ENCODE measurements around the gene IP6K3.

Gene IP6K3

GRCh38 chr6:33740204-33740608 is 6.5 kb downstream of the IP6K3 start:
- no peak for DNase-seq (ENCODE audit: low spot score)

DNA sequence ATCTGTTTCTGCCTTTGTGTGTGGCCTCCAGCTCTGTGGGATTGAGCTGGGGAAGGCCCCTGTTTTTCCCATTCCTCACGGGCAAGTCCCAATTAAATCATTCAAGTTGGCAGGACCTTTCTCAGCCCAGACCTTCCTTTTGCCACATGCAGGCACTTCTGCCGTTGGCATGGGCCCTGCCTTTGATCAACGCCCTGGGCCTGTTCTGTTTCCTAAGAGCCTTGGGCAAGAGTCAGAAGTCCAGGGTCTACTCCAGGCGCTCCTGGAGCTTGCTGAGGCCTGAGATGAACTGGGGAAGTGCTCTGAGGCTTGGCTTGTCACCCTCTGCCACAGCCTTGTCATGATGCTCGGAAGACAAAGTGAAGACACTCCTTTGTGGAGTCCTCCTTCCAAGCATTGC is 7.1 kb downstream of the IP6K3 start:
- DNase-seq (ENCODE audit: low spot score), result no peak

- no peak for DNase-seq (ENCODE audit: low spot score)
These were observed 7.8 kb downstream of the IP6K3 start for GRCh38 chr6:33738879-33739278.

- DNase-seq (ENCODE audit: low spot score), result no peak
These were observed 8.6 kb downstream of the IP6K3 start for GRCh38 chr6:33738153-33738552.

- DNase-seq (ENCODE audit: low spot score), result no peak
These were observed 9.3 kb downstream of the IP6K3 start for GRCh38 chr6:33737267-33738026.

GRCh38 chr6:33735216-33735615 is 11.5 kb downstream of the IP6K3 start:
- no peak for DNase-seq (ENCODE audit: low spot score)

DNA sequence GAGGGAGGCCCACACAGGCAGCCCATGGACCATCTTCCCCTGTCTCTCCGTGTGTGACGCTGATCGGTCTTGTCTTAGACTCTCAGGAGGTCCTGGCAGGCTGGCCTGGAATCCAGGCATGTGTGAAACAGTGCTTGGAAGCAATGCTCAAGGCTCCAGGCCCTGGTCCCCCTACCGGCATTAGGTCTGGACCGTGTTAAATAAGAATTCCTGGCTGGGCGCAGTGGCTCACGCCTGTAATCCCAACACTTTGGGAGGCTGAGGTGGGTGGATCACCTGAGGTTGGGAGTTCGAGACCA is 13.0 kb downstream of the IP6K3 start:
- no peak for DNase-seq (ENCODE audit: low spot score)

DNA sequence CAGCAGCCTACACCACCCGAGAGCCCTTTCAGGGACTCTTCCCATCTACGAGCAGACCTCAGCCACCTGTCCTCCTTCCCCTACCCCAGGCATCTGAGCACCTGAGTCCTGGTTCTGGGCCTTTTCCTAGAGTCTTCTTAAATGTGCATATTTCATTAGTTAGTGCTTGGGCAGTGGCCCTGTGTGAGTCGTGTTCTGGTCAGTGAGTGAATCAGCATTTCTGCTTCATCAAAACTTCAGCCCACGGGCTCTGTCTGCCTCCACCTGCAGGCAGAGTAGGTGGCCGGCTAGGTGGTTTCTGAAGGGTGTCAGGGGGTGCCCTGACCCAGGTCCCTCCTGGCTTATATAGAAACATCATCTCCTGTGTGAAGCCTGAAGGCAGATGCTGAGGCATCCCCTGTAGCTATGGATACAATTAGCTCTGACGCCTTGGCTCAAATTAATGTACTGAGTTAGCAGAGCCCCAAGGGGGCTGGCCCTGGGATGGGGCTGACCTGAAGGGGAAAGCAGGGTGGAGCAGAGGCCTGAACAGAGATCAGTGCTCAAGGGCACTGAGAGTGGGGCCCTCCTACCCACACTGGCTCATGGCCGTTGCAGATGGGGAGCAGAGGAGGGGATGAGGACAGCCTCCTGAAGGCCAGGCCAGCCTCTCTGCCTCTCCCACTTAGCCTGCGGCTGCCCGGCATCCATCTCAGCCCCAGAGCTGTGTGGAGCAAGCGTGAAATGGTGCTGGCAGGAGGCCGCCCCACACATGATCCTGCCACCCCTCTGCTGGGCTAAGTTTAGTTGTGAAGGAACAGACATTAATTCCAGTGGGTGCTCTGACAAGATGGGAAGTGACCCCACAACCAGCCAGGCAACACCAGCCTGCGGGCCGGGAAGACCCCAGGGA is 13.6 kb downstream of the IP6K3 start:
- no peak for DNase-seq (ENCODE audit: low spot score)

GRCh38 chr6:33732385-33732784 is 14.3 kb downstream of the IP6K3 start:
- DNase-seq (ENCODE audit: low spot score), result no peak

- no peak for DNase-seq (ENCODE audit: low spot score)
These were observed 14.9 kb downstream of the IP6K3 start for GRCh38 chr6:33731751-33732282.

GRCh38 chr6:33731035-33731434 is 15.7 kb downstream of the IP6K3 start:
- no peak for DNase-seq (ENCODE audit: low spot score)

- no peak for DNase-seq (ENCODE audit: low spot score)
These were observed 16.1 kb downstream of the IP6K3 start for GRCh38 chr6:33730611-33731010.

- DNase-seq (ENCODE audit: low spot score), result no peak
These were observed 17.6 kb downstream of the IP6K3 start for GRCh38 chr6:33729059-33729458.

DNA sequence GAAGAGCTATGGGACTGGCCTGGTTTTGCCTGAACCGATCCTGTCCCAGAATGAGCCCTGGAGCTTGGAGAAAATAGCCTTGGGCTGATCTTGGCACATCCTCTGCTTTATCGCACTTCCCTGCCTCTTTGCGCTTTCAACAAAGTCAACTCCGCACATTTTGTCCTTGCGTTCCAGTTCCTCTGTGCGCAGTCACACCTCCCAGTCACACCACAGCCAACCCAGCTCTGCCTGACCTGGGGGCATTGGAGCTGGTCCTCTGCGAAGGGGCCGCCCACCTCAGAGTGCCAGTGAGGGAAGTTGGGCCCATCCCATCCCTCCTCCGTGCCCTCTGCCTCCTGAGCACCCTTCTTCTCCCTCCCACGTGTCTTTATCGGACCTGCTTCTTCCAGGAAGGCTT is 18.3 kb downstream of the IP6K3 start:
- DNase-seq (ENCODE audit: low spot score), result no peak

- no peak for DNase-seq (ENCODE audit: low spot score)
These were observed 18.8 kb downstream of the IP6K3 start for GRCh38 chr6:33727932-33728331.

- no peak for DNase-seq (ENCODE audit: low spot score)
These were observed 19.6 kb downstream of the IP6K3 start for GRCh38 chr6:33727126-33727525.

- DNase-seq (ENCODE audit: low spot score), result no peak
These were observed 20.0 kb downstream of the IP6K3 start for GRCh38 chr6:33726696-33727095.

DNA sequence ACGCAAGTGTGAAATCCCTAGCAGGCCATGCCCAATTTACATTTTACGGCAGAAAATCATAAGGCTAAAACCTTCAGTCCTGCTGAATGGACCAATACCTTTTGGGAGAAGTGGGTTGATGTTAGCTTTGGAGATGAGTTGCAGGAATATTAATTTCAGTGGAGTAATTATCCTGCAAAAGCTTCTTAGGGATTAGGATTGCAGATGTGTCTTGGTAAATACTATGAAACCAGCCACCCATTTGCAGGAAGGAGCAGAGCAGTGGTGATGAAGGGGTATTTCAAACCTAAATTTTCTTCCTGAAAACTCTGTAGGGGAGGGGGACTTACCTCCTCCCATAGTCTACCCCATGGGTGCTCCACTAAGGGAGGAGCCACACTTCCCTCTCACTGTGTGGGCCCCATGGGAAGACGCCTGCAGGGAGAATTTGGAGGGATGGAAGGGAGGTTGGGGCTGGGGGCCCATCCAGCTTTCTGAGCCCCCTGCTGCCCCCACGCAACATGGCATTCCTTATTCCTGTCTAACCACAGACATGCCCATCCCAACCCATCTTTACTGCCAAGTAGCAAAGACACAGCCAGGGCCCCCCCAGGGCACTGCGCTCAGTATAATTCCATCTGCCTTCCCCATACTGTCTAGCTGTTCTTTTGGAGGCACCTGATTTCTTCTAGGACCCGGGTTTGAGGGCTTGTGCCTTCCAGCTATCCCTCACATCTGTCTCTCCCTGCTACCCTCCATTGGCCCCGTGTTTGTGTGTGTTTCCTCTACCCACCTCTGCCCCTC is 20.6 kb downstream of the IP6K3 start:
- DNase-seq (ENCODE audit: low spot score), result no peak

DNA sequence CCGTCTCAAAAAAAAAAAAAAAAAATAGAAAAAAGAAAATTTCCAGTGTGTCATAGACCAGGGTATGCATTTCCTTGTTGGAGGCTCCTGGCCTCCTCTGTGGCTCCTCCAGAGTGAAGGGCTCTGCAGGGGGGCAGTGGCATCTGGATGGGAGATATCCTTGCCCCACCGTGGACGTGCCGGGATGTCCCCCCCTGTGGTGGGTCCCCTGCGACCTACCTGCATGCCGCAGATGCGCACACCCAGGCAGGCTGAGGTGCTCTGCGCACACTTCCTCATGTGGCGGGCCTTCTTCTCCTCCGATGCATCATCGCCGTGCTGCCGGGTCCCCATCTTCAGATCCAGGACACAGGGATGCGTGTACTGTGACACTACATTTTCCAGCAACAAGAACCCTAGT is 21.5 kb downstream of the IP6K3 start:
- no peak for DNase-seq (ENCODE audit: low spot score)

DNA sequence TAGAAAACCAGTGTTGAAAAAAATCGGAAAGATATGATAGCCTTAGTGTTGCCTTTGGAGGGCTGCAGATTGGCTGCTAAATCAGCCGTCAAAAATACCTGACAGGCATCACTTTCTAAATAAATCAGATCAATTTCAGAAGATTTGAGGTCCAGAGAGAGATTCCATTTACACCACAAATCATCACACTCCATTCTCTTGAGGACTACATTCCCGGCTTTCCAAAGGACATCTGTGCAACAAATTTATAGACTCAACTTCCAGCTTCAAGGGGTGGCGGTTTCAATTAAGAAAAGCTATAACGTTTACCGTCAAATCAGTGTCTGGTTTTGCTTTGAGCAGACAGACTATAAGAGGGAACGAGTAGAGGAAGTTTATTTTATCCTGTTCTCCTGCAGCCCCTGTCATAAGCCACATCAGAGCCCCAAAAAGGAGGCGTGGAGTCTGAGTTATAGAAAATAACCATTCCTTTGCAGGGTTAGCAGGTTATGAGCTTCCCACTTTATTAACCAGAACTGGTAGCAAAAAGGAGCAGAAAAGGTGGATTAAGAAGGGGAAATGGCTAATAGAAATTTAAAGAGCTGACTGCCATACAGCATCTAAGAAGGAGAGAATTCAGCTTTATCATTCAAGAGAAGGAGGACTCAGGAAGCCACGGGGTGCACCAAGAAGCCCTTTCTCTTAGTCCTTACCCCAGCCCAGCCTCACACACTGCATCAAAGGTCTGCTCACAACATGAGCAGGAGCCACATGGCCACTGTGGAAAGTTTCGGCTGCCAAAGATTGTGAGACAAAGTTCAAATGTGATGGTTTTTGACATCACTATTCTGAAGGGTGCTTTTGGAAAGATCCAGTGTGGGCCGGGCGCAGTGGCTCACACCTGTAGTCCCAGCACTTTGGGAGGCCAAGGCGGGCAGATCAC is 22.3 kb downstream of the IP6K3 start:
- no peak for DNase-seq (ENCODE audit: low spot score)

DNA sequence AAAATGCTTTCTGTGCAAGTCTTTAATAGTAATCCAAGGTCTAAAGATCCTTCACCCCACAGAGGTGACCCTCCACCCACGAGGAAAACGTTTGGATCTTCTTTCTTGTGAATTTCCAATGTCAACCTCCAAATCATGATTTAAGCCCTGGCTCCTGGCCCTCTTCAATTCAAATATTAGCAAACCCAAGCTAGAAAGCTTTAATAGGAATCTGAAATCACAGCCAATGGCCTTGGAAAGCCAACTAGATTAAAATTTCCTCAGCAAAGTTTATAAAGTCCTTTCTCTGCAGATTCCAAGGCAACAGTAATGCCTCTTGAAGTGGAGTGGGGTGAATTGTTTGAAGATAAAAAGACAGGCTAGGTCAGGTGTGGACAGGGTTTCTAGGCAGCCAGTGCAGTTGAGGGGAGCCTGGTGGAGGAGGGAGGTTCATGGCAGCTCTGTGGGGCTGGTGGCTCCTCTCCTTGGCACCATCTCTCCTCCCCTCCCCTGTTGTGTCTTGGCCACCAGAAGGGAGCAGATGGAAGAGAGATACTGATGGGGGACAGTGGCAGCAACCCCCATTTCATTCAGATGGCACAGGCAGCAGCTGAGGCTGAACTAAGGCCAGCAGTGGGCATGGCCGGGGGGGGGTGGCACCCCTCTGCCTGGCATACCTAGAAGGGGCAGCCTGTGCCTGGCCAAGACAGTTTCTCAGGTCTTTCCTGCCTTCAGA is 23.2 kb downstream of the IP6K3 start:
- no peak for DNase-seq (ENCODE audit: low spot score)

Data from germinal center (tissue), 1 donor.